SK-N-SH treated with all-trans-retinoic acid at 6 μM for 48 hours (cell line): ENCODE data around the gene KIF2A.

Source experiments
- ZC3H10 ChIP-seq: fragments of 250-450 bp; sonication (Bioruptor Pico); IDR thresholded peaks from 2 replicates; pipeline ENCODE4 v1.5.1; 2021; ENCODE audit warnings: mild to moderate bottlenecking, moderate library complexity
- TF ChIP-seq, protein P1 (sequence below): fragments of 250-450 bp; sonication (Bioruptor Pico); IDR thresholded peaks from 2 replicates; pipeline ENCODE4 v1.8.0; 2020; ENCODE audit warnings: mild to moderate bottlenecking, moderate library complexity, borderline replicate concordance

DNA sequence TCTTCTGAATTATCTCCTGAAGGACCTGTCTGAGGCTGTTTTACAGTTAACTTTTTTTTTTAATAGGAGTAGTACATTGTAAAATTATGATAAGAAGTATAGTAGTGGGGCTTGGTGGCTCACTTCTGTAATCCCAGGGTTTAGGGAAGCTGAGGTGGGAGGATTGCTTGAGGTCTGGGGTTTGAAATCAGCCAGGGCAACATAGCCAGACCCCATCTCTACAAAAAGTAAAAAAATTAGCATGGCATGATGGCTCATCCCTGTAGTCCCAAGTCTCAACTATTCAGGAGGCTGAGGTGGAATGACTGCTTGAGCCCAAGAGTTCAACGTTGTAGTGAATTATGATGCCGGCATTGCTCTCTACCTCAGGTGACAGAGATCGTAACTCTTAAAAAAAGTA is 113.6 kb downstream of the KIF2A start:
- no peak for TF ChIP-seq ZC3H10 (CRISPR knock-in tag)
- TF ChIP-seq, protein P1, sequence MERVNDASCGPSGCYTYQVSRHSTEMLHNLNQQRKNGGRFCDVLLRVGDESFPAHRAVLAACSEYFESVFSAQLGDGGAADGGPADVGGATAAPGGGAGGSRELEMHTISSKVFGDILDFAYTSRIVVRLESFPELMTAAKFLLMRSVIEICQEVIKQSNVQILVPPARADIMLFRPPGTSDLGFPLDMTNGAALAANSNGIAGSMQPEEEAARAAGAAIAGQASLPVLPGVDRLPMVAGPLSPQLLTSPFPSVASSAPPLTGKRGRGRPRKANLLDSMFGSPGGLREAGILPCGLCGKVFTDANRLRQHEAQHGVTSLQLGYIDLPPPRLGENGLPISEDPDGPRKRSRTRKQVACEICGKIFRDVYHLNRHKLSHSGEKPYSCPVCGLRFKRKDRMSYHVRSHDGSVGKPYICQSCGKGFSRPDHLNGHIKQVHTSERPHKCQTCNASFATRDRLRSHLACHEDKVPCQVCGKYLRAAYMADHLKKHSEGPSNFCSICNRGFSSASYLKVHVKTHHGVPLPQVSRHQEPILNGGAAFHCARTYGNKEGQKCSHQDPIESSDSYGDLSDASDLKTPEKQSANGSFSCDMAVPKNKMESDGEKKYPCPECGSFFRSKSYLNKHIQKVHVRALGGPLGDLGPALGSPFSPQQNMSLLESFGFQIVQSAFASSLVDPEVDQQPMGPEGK: no peak
